GM21723 (cell line): ENCODE measurements around the gene RIN3.

Source experiments
- ATAC-seq: cut with Tn5 transposase; IDR thresholded peaks from one replicate; pipeline ENCODE4 v1.9.1; 2021; ENCODE audit warnings: mild to moderate bottlenecking, moderate library complexity; ENCODE audit not compliant: unreplicated experiment

RIN3 gene

DNA sequence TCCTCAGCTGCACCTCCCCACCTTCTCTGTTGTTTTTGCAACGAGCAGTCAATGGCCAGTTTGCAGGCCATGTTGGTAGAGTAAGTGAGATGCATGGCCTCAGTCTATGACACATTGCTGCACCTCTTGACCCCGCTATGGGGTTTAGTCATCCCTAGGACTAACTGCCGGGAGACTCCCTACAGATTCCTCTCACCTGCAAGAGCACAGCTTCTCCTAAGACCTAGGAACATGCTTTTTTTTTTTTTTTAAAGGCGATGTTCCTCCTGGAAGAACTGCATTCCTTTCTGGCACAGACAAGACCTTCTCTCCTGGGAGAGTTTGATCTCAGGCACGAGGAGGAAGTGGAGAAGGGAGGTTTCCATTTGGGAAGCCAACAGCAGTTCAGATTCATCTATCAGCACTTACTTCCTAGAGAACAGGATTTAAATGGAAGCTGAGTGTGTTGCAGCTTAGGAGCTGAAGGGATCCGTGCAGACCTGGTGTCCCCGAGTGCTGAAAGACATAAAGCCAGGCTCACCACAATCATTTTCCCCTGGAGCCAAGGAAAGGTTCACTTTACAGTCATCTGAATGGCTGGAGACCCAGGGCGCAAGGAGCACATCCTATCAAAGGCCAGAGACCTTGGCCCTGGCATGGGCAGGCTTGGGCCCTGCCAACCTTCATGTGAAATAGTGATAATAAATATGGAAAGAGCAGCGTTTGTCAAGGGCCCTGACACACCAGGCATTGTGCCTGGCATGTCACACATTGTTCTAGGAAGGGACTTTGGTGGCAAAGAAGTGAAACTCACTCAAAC, 130.8 kb downstream of the RIN3 start:
- no peak for ATAC-seq

DNA sequence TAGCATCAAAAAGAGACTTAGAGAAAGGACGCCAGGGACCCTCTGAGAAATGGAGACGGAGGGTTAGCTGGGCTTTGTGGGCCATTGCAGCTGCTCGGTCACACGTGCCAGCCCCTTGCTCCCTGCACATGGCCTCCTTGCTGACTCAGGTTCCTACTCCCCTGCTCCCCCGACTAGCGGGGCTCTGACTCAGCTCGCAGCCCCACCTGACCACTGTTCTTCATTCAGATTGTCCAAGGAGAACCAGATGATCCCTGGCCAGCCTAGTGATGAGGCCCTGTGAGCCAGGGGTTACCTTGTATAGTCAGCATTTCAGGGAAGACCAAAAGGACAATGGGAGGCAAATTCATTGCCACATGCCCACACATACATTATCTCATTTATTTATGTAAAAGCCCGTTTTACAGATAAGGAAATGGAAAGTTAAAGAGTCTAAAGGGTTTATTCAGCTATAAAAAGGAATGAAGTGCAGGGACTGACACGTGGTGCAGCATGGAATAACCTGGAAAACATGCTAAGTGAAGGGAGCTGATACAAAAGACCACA, 131.5 kb downstream of the RIN3 start:
- no peak for ATAC-seq

DNA sequence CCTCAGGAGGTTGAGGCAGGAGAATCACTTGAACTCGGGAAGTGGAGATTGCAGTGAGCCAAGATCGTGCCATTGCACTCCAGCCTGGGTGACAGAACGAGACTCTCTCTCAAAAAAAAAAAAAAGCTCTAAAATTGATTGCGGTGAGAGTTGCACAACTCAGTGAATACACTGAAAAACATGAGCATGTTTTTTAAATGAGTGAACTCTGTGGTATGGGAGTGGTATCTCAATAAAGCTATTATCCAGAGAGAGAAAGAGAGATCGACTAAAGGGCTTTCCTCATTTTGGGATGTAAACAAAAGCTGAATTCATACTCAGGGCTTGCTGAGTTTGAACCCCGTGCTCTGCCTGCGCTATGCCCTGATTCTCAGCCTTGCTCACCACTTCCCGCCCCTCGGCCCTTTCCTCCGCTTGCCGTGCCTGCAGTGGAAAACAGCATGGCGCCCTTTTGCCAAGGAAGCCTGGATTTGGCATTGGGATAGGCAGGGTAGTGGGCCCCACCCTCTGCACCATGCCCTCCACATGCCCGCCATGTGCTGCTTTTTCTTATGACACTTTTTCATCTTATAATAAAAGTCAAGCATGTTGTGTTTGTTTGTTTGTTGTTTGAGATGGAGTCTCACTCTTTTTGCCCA, 132.4 kb downstream of the RIN3 start:
- ATAC-seq, result no peak

DNA sequence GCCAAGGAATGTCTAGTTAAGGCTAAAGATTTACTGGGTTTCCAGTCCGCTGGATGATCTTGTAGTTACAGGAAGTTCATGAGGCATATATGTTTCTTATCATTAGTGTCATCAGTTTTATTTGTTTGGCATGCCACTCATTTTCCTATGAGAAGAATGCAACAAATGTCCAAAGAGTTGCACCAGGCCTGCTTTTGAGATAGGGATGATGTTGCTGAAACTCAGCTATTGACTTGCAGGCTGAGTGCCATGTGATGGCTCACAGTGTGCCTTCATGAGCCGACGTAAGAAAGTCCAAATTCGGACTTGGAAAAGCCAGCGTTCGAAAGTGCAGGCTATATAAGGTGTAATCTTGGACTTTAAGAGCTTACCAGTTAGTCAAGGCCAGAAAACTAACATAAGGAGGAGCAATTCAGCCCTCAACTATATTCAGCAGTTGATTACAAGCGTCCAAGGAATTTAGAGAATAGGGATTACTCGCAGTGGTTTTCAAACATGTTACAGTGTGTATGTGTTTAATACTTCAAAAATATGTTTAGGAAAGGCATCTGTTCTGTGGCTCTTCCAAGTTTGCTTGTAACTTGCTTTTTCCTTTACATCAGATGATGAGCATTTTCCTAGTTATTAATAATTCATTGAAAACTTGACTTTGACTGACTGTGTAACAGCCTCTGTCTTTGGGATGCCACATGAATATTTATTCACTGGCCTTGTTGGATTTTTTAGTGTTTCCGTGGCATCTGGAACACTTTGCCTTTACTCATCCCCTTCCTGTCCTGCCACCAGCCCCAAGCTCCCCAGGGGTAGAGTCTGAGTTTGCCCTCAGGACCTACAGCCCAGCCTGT, 133.6 kb downstream of the RIN3 start:
- ATAC-seq, result no peak

DNA sequence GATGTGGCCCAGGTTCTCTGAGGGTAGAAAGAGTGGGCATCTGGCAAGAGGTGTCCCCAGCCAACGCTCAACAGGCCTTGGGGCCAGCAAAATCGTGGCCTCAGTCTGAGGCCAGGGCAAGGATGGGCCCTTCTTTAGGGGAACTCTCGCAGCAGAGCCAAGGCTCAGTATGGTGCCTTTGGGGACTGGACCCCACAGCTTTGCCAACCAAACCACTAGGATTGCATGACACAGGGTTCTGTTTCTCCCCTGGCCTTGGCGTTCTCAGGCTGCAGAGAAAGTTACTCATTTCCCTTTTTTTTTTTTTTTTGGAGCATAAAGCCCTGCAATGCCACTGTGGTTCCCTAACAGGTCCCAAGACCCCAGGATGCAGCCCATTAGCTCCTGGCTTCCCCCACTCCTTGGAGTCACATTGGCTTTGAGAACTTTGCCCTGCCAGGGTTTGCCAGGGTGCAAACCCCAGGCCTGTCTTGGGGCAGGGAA, 134.3 kb downstream of the RIN3 start:
- ATAC-seq, result no peak

DNA sequence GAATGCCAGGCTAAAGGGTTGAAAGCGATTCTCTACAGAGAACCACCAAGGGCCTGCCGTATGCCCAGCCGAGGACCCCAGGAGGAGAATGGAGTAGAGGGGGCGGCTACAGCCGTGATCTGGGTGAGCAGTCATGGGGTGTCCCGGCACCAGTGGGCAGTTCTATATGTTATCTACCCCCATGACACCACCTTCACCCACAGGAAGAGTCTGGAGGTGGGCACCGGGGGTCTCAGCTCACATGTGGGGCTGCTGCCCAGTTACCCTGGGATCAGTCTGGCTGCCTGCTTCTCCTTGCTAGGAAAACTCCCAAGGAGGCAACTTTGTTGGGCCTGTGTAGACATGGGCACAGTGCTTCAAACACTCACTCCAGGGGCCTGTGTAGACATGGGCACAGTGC, 135.5 kb downstream of the RIN3 start:
- ATAC-seq, result no peak

DNA sequence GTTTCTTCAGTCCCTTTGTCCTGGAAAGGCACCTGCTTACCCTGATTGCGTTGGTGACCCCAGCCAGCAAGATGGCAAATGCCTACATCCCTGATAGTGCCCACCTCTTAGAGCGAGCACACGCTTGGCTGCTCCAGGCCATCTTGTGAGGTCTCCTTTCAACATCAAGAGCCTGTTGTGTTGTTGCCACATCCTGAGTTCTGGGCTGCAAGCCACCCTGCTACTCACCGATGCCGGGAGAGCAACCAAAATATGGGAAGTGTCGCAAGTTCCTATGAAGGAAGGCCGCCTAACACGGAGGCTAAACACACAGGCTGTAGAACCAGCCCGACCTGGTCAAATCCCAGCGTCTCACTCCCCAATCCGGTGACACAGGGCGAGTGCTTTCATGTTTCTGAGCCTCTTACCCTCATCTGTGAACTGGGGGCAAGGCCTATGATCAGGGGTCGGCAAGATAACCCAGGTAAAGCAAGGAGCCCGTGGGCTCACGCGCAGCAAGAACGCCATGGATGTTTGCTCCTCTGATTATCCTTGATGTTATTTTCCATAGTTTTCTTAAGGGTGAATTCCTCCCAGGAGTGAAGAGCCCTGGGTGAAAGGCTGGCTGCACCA, 136.5 kb downstream of the RIN3 start:
- ATAC-seq, result no peak

DNA sequence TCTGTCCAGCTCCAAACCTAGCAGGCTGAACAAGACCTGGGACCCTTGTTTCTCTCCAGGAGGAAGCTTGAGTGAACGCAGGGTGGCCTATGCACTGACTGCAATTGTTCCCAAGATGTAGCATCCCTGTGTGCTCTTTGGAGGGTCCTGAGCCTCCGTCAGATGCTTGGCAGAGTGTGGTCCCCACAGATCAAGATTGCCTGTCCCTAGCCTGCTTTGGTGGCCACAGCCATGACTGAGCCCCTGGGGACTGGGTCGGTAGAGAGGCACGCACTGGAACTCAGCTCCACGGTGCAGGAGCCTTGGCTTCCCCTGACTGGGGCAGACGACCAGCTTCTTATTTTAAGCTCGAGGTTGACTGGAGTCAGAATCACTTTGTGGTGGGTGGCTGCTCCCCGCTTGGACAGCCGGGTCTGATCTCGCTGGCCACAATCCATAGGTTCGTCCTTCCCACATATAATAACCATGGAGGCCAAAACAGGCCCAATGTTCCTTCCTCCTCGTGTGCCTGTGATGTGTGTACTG, 137.1 kb downstream of the RIN3 start:
- no peak for ATAC-seq

DNA sequence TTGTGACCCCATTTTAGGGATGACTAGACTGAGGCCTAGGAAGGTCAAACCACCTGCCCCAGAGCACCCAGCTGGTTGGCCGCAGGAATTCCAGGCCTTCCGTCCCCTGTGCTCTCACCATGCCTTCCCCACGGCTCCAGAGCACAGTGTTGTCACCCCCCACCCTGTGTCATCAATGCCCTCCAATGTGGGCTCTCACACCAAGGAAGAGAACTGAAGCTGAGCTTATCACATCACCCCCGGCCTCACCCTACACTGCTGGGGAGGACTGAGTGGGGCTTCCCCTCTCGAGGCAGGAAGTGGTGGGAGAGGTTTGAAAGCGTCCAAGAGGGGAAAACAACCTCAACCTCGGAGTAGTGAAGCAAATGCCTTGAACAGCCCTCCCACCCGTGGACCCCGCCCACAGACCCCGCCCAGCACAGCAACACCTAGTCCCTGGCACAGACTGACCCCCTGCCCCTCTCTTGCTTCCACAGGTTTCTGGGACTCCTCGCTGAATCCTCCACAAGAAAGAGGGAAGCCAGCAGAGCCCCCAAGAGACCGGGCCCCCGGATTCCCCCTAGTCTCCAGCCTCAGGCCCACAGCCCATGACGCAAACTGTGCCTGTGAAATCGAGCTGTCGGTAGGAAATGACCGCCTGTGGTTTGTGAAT, 137.7 kb downstream of the RIN3 start:
- peak; percentile 73 for ATAC-seq

DNA sequence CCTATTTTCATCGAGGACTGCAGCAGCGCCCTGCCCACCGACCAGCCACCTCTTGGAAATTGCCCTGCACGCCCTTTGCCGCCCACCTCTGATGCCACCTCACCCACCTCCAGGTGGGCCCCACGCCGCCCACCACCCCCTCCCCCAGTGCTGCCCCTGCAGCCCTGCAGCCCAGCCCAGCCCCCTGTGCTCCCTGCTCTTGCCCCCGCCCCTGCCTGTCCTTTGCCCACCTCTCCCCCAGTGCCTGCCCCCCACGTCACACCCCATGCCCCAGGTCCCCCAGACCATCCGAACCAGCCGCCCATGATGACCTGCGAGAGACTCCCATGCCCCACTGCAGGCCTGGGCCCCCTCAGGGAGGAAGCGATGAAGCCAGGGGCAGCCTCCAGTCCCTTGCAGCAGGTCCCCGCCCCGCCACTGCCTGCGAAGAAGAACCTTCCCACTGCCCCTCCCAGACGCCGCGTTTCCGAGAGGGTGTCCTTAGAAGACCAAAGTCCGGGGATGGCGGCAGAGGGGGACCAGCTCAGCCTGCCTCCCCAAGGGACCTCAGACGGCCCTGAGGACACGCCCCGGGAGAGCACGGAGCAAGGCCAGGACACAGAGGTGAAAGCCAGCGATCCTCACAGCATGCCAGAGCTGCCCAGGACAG, 138.3 kb downstream of the RIN3 start:
- no peak for ATAC-seq

DNA sequence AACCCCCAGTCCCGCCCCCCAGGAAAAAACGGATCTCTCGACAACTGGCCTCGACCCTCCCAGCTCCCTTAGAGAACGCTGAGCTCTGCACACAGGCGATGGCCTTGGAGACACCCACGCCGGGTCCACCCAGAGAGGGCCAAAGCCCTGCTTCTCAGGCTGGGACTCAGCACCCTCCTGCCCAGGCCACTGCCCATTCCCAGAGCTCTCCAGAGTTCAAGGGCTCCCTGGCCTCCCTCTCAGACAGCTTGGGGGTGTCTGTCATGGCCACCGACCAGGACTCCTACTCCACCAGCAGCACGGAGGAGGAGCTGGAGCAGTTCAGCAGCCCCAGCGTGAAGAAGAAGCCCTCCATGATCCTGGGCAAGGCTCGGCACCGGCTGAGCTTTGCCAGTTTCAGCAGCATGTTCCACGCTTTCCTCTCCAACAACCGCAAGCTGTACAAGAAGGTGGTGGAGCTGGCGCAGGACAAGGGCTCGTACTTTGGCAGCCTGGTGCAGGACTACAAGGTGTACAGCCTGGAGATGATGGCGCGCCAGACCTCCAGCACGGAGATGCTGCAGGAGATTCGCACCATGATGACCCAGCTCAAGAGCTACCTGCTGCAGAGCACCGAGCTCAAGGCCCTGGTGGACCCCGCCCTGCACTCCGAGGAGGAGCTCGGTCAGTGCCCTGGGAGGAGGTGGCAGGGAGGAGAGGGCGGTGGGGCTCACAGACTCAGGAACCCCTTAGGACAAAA, 139.0 kb downstream of the RIN3 start:
- no peak for ATAC-seq

DNA sequence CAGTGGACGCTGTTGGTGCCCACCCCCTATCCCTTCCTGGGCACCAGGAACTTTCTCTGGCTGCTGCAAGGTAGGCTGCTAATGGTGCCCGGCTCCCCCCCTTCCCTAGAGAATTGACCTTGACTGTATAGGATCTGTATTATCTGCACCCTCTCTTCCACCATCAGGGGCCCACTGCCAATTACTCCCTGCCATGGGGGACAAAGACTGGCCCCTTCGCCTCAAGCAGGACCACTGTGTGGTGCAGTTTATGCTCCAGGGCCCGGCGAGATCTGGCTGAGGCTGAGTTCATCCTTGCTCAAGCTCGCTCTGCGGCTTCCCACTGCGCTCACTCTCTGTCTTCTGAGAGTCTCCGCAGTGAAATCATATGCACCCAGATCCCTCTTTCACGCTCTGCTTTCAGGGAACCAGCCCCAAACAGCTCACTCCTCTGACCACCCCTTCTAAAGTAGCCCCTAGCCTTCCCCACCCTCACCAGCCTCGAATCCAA, 139.6 kb downstream of the RIN3 start:
- ATAC-seq, result no peak

DNA sequence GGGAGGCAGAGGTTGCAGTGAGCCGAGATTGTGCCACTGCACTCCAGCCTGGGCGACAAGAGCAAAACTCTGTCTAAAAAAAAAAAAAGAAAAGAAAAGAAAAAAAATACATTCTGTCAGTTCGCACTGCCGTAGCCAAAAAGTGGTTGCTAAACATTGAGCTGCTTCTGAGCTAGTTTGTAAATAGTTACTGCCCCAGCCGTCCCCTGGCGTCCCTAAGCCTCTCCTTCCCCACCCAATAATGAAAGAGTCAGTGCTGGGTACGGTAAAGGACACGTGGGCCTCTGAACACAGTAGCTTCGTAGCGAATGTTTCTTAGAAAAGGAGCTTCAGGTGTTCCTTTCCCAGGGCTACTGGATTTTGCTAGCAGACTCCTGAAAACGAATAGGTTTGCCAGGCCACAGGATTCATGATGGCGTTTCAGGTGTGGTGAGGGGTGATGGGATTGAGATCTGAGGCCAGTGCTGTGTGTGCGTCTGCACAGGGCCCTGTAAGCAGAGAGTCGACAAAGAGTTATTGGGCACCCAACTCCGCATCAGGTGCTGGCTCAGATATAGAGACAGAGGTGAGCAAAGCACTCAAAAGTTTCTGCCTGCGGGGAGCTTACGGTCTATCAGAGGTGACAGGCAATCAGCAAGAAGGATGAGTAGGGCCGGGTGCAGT, 140.8 kb downstream of the RIN3 start:
- no peak for ATAC-seq

DNA sequence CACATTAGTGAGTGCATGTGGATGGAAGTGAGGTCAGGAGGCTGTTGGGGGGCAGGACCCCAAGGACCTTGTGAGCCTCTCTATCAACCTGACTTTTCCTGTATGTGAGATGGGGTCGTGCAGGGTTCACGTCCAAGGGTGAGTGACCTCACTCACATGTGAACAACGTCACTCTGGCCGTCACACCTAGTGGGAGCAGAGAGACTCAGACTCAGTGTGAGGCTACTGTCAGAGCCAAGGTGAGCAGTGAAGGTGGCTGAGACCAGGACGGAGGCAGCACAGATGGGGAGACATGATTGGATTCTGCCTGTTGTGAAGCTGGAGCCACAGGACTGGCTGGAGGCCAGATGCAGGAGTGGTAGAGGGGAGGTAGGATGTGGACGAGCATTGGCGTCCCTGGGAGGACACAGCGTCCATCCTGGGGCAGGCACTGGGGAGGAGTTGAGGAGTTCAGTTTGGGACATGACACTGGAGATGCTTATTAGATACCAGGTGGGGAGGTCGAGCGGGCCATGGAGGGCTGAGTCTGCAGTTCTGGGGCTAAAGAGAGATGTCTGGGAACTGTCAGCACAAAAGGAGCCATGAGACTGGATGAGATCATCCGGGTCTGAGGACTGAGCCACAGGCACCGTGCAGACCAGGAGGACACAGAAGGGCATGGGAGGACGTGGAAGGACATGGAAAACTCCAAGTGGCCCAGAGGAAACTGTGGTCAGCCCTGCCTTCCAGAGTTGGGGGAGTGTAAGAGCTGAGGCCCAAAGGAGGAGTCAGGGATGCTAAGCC, 142.0 kb downstream of the RIN3 start:
- ATAC-seq, result no peak

DNA sequence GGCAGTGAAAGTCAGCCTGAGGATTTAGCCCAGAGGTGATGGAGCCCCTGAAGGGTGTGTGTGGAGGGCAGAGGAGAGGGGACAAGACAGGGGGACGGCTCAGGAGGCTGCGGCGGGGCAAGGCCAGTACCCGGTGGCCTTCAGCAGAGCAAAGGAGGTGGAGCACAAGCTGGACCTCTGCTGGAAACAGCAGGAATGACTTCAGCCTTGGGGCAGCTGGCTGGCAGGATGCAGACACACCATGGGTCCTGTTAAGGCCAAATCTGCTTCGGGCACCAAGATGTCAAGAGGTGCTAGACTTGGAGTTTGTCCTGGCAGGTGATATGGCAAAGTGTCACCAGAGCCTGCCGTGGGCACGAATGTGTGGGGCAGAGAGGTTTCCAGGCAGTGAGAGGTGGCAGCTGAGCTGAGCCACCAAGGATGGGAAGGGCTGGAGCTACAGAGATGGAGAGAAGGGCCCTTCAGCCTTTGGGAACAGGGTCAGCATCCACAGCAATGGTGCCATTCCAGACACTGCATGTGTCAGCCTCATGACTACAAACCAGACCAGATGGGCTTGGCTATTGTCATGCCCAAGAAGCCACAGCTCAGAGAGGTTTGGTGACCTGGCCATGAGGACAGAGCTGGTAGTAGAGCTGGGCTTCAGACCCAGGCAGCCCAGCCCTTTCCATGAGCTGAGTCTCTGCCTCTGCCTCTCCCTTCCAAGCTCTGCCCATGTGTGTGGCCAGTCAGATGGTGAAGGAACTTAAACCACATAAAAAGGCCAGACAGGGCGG, 142.9 kb downstream of the RIN3 start:
- no peak for ATAC-seq

DNA sequence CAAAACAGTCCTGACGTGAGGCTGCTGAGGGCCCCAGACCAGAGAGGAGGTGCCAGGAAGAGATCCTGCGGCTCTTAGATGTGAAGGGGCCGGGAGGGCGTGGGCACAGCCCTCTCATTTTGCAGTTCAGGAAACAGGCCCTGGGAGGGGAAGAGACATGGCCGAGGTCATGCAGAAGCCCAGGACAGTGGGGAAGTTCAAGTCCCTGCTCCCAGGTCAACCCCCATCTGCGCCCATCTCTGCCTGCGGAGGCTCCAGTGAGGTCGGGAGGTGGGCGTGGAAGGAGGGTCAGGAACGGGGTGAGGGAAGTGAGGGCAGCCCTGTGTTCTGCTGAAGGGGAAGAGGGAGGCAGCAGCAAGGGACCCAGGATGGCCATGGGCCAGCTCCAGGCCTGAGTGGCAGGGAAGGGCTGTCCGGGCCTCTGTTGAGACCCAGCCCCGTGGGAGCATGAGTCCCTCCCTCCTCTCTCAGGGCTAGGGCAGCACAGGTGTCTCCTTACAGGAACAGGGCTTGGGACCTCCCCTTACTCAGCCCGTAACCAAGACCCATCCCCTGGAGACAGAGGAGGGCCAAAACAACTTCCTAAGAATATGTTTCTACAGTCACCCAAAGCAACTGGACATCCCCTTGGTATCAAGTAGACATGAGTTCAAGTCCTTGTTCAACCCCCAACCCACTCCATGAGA, 144.0 kb downstream of the RIN3 start:
- ATAC-seq, result no peak
